Activated CD4-positive, alpha-beta T cell treated with anti-CD3 and anti-CD28 coated beads for 36 hours (primary cell): ENCODE results near the gene PPP4R3C. TPM values are rescaled to one million over a fixed set of nuclear protein-coding genes. Genes with fewer than 3 reads are reported as not detected.
A peak's percentile ranks its signal among the peaks of the same experiment; 100 is the strongest.
"Not testable (repeated sequence)": the region's sequence is repeated elsewhere in the genome, so short reads cannot be mapped to it uniquely, and the experiment has no call there.

ENCODE experiments used
- ATAC-seq: fragments of 200-7000 bp; cut with Tn5 transposase; one replicate; pipeline ENCODE4 v1.10.0; 2021; ENCODE audit warnings: mild to moderate bottlenecking, moderate library complexity
- CTCF ChIA-PET: fragments of 350-600 bp; sonication (Branson Sonifier 250); formaldehyde crosslinking; loops from one replicate; lab custom pipeline; 2021; ENCODE audit warnings: antibody characterized with exemption; lab: Charles Lee
- POLR2A ChIA-PET: fragments of 350-600 bp; sonication (Branson Sonifier 250); formaldehyde crosslinking; loops from one replicate; lab custom pipeline; 2021; ENCODE audit warnings: antibody characterized with exemption, inconsistent platforms; lab: Charles Lee
- DNase-seq: peaks from one replicate; pipeline ENCODE4 v3.0.0-alpha.2; 2020
- H3K27ac Mint-ChIP-seq: one replicate; pipeline ENCODE4 v1.8.0; 2021; ENCODE audit warnings: mixed read lengths
- H3K27me3 Mint-ChIP-seq: one replicate; pipeline ENCODE4 v1.8.0; 2021; ENCODE audit warnings: mixed read lengths
- H3K36me3 Mint-ChIP-seq: one replicate; pipeline ENCODE4 v1.8.0; 2021; ENCODE audit warnings: low read depth, mixed read lengths
- H3K4me1 Mint-ChIP-seq: one replicate; pipeline ENCODE4 v1.8.0; 2021; ENCODE audit warnings: mixed read lengths
- H3K4me3 Mint-ChIP-seq: one replicate; pipeline ENCODE4 v1.8.0; 2021; ENCODE audit warnings: mild to moderate bottlenecking, moderate library complexity, mixed read lengths
- H3K9me3 Mint-ChIP-seq: one replicate; pipeline ENCODE4 v1.8.0; 2021; ENCODE audit warnings: low read depth, mixed read lengths
- intact Hi-C, 2 experiments: fragments of 100-400 bp; cut with DNase I in 1 of 2; cut with micrococcal nuclease in 1 of 2; formaldehyde crosslinking; loops; one replicate each; pipeline versions ENCODE4 v1.14.2 to v1.15.1; 2022 to 2024; cut with DNase I, micrococcal nuclease
- total RNA-seq, 2 experiments: library from RNA; stranded (reverse); gene quantifications; one replicate each; pipeline ENCODE4 v1.2.3, GENCODE V29; 2021

Gene PPP4R3C
- total RNA-seq = not detected

DNA sequence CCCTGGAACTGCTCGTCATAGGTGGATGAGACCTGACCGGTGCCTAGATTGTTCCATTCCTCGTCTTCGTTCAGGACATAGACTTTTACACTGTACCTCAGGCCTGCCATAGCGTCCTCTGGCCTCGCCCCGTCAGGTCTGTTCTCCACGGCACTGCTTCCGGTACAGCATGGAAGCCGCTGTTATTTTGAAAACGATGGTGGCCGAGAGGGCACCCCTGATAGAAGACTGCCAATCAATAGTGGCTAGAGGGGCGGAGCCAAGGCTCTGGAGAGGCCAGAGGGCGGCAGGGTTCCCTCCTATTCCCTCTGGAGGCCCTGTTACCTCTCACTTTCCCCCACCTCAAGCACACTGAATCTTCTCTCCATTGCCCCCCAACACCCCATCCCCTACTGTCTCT lies at the start of gene PPP4R3C:
TSS of gene PPP4R3C (minus strand) at position 155 of the 400 bp plus-strand sequence. CDS start at position 110, 45 bp downstream.
- Mint-ChIP-seq H3K27me3 (no peaks in the 10 kb centered on the region), H3K9me3 (no peaks in the 10 kb centered on the region), H3K4me3 (no peak within 1 kb of the TSS), H3K36me3 (no peaks in the 10 kb centered on the region), H3K4me1 (no peaks in the 10 kb centered on the region), H3K27ac (no peak within 1 kb of the TSS)
- intact Hi-C loops = no loop called here
- CTCF ChIA-PET = no interaction called here
- POLR2A ChIA-PET = no interaction called here
- DNase-seq = no peak
- ATAC-seq = no peak

DNA sequence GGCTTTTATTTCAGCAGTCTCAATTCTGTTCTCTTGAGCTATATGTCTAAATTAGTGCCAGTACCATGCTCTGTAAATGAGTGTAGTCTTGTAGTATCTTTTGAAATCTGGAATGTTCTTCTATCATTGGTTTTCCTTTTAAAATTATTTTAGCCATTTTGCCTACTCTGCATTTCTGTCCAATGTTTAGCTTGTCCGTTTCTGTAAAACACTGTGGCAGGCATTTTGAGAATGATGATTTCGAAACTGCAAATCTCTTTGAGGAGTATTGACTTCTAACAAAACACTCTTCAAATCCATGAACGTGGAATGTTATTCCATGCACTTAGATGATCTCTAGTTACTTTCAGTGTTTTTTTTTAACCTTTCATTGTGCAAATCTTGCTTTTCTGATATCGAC lies 28.3 kb upstream of the PPP4R3C start:
- no peaks in the 10 kb centered on the region for H3K9me3 Mint-ChIP-seq
- no peaks in the 10 kb centered on the region for H3K27me3 Mint-ChIP-seq
- H3K36me3 Mint-ChIP-seq = no peaks in the 10 kb centered on the region
- DNase-seq (no peak), ATAC-seq (no peak)
- intact Hi-C loops = no loop called here
- H3K27ac Mint-ChIP-seq = no peak overlapping the region
- ChIA-PET POLR2A (no interaction called here), CTCF (no interaction called here)
- H3K4me1 Mint-ChIP-seq = no peaks in the 10 kb centered on the region
- H3K4me3 Mint-ChIP-seq = no peak overlapping the region

DNA sequence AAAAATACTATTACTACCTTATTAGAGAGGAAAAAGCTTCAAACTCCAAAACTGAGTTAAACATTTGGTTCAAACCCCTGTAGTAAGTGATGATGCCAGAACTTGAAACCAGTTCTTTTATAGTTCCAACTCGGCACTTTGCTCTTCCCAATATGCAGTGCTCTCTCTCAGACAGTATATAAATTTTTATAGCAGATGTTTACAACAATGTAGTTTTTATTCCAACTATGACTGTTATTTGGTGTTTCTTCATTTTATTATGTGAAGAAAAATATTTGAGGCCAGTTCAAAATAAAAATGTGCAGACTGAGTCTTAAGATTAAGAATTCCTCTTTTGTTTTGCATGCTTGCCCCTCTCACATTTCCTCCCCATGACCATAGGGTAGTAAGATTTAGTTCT lies 2.9 kb upstream of the PPP4R3C start:
- CTCF ChIA-PET = no interaction called here
- intact Hi-C loops = no loop called here
- H3K4me3 Mint-ChIP-seq = no peak overlapping the region
- H3K27me3 Mint-ChIP-seq = no peaks in the 10 kb centered on the region
- POLR2A ChIA-PET = no interaction called here
- no peak for DNase-seq
- H3K9me3 Mint-ChIP-seq = no peaks in the 10 kb centered on the region
- ATAC-seq = no peak
- H3K4me1 Mint-ChIP-seq = no peaks in the 10 kb centered on the region
- H3K27ac Mint-ChIP-seq = no peak overlapping the region
- H3K36me3 Mint-ChIP-seq = no peaks in the 10 kb centered on the region

DNA sequence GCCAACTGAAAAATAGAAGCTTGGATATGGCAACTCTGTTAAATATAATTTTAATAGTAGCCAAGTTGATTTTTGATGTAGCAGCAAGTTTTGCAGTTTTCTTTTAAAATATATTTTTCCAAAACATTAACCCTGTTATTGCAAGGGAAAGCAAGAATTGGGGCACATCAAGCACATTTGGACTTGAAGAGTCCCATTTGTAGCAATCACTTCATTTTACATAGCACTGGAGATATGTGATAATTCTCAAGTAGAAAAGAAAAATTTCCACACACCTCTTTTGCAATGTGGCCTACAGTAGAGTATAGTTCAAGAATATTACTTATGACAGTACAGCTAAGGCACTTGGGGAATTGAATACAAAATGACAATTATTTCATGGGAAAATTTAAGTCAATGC lies 1.9 kb upstream of the PPP4R3C start:
- H3K27me3 Mint-ChIP-seq = no peaks in the 10 kb centered on the region
- H3K4me3 Mint-ChIP-seq = no peak overlapping the region
- DNase-seq (no peak), ATAC-seq (no peak)
- no peaks in the 10 kb centered on the region for H3K9me3 Mint-ChIP-seq
- intact Hi-C loops = no loop called here
- no peaks in the 10 kb centered on the region for H3K4me1 Mint-ChIP-seq
- POLR2A ChIA-PET = no interaction called here
- no peaks in the 10 kb centered on the region for H3K36me3 Mint-ChIP-seq
- H3K27ac Mint-ChIP-seq = no peak overlapping the region
- CTCF ChIA-PET = no interaction called here

DNA sequence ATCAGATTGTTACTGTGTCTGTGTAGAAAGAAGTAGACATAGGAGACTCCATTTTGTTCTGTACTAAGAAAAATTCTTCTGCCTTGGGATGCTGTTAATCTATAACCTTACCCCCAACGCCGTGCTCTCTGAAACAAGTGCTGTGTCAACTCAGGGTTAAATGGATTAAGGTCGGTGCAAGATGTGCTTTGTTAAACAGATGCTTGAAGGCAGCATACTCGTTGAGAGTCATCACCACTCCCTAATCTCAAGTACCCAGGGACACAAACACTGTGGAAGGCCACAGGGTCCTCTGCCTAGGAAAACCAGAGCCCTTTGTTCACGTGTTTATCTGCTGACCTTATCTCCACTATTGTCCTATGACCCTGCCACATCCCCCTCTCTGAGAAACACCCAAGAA lies 4.0 kb downstream of the PPP4R3C start:
- H3K36me3 Mint-ChIP-seq, H3K27me3 Mint-ChIP-seq, H3K4me3 Mint-ChIP-seq, CTCF ChIA-PET, ATAC-seq, H3K27ac Mint-ChIP-seq, intact Hi-C loops, POLR2A ChIA-PET, H3K9me3 Mint-ChIP-seq, DNase-seq, H3K4me1 Mint-ChIP-seq: not testable (repeated sequence)

DNA sequence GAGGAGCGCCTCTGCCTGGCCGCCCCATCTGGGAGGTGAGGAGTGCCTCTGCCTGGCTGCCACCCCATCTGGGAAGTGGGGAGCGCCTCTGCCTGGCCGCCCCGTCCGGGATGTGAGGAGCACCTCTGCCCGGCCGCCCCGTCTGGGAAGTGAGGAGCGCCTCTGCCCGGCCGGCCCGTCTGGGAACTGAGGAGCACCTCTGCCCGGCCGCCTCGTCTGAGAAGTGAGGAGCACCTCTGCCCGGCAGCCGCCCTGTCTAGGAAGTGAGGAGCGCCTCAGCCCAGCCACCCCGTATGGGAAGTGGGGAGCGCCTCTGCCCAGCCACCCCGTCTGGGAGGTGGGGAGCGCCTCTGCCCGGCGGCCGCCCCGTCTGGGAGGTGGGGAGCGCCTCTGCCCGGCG lies 4.6 kb downstream of the PPP4R3C start:
- intact Hi-C loops, H3K4me3 Mint-ChIP-seq, ATAC-seq, H3K4me1 Mint-ChIP-seq, POLR2A ChIA-PET, H3K9me3 Mint-ChIP-seq, DNase-seq, CTCF ChIA-PET, H3K27me3 Mint-ChIP-seq, H3K27ac Mint-ChIP-seq, H3K36me3 Mint-ChIP-seq: not testable (repeated sequence)

DNA sequence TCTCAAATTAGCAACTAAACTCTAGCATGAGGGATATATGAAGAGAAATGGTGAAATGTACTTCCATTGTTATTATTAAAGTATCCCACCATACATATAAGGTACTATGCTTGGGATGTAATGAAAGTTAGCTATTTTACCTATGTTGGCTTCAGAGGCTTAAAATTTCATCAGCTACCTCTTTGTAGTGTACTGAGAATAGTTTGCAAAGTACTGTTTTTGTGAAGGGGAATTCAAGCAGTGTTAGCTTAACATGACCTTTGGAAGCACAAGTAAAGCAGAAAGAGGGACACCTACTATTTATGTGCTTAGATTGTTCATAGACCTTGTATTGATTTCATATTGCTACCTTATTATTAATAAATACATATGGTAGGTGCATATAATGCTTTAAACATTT lies 11.8 kb downstream of the PPP4R3C start:
- DNase-seq (no peak), ATAC-seq (no peak)
- Mint-ChIP-seq H3K27ac (no peak overlapping the region), H3K4me3 (no peak overlapping the region), H3K27me3 (no peaks in the 10 kb centered on the region), H3K36me3 (no peaks in the 10 kb centered on the region), H3K9me3 (no peaks in the 10 kb centered on the region), H3K4me1 (no peaks in the 10 kb centered on the region)
- ChIA-PET POLR2A (no interaction called here), CTCF (no interaction called here)
- intact Hi-C loops = no loop called here

DNA sequence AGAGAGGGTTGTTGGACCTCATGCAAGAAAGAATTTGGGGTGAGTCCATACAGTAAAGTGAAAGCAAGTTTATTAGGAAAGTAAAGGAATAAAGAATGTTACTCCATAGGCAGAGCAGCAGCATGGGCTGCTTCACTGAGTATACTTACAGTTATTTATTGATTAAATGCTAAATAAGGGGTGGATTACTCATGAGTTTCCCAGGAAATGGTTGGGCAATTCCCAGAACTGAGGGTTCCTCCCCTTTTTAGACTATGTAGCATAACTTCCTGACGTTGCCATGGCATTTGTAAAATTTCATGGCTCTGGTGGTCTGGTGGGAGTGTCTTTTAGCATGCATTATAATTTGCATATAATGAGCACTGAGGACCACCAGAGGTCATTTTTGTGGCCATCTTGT lies 16.7 kb downstream of the PPP4R3C start:
- no peaks in the 10 kb centered on the region for H3K27me3 Mint-ChIP-seq
- no peak for ATAC-seq
- ChIA-PET POLR2A (no interaction called here), CTCF (no interaction called here)
- no peak overlapping the region for H3K27ac Mint-ChIP-seq
- DNase-seq = no peak
- intact Hi-C loops = no loop called here
- H3K4me1 Mint-ChIP-seq = no peaks in the 10 kb centered on the region
- no peaks in the 10 kb centered on the region for H3K36me3 Mint-ChIP-seq
- no peaks in the 10 kb centered on the region for H3K9me3 Mint-ChIP-seq
- no peak overlapping the region for H3K4me3 Mint-ChIP-seq

DNA sequence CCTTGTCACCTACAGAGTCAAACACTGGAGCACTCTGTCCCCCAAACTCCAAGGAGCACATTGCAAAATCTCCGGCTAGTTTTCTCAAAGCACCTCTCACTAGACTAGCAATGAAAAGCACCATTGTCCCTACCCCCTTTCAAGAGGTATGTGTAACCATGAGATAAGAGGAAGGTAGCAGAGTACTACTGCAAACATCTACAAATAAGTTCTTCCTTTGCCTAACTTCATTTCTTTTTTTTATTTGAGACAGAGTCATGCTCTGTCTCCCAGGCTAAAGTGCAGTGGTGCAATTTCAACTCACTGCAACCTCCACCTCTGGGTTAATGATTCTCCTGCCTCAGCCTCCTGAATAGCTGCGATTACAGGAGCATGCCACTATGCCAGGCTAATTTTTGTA lies 17.7 kb downstream of the PPP4R3C start:
- CTCF ChIA-PET = no interaction called here
- no peaks in the 10 kb centered on the region for H3K36me3 Mint-ChIP-seq
- H3K27me3 Mint-ChIP-seq = no peaks in the 10 kb centered on the region
- no peak for DNase-seq
- H3K4me1 Mint-ChIP-seq = no peaks in the 10 kb centered on the region
- intact Hi-C loops = no loop called here
- no peaks in the 10 kb centered on the region for H3K9me3 Mint-ChIP-seq
- no peak overlapping the region for H3K27ac Mint-ChIP-seq
- no peak for ATAC-seq
- H3K4me3 Mint-ChIP-seq = no peak overlapping the region
- POLR2A ChIA-PET = no interaction called here

DNA sequence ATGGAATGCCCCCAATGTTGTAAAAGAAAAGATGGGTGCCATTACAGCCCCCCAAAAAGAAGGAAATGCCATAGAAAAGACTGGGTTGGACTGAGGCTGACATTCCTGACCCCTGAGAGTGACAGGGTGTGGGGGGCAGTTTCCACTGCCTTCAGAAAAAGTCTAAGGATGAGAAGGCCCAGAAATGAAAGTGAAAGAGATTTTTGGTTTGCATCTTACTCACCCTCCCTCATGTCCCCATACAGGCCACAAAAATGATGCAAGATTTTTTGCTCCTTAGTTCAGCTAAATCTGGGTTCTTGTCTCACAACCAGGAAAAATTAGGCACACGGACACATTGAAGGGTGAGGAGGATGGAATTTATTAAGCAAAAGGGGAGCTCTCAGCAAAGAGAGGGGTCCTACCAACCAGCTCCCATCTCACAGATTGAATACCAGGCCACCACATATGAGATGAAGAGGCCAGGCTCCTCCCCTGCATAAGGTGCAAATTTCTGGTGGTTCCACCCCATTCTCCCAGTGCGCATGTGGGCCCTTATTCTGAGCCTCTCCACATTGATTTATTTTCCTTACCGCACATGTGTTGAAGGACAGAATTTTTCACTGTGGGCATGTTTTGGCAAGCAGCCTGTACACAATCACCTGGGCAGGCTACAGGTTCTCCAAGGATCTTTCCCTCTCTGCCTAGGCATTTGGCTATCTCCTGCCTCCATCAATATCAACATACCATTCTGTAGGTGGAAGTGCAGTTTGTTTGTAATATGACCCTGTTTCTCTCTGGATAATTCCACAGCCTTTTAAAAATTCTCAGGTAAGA lies 18.8 kb downstream of the PPP4R3C start:
- Mint-ChIP-seq H3K27ac (peak overlapping the region; percentile 67), H3K4me3 (no peak overlapping the region), H3K27me3 (no peaks in the 10 kb centered on the region), H3K4me1 (no peaks in the 10 kb centered on the region), H3K36me3 (no peaks in the 10 kb centered on the region), H3K9me3 (no peaks in the 10 kb centered on the region)
- DNase-seq (no peak), ATAC-seq (peak; percentile 47)
- ChIA-PET CTCF (no interaction called here), POLR2A (no interaction called here)
- intact Hi-C loops = no loop called here

DNA sequence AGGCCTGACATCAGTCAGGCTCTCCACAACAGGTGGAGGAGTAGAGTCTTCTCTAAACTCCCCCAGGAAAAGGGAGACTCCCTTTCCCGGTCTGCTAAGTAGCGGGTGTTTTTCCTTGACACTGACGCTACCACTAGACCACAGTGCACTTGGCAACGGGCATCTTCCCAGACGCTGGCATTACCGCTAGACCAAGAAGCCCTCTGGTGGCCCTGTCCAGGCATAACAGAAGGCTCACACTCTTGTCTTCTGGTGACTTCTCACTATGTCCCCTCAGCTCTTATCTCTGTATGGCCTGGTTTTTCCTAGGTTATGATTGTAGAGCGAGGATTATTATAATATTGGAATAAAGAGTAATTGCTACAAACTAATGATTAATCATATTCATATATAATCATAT lies 20.7 kb downstream of the PPP4R3C start:
- H3K36me3 Mint-ChIP-seq, H3K4me3 Mint-ChIP-seq, POLR2A ChIA-PET, H3K27ac Mint-ChIP-seq, ATAC-seq, H3K4me1 Mint-ChIP-seq, DNase-seq, H3K27me3 Mint-ChIP-seq, H3K9me3 Mint-ChIP-seq, CTCF ChIA-PET, intact Hi-C loops: not testable (repeated sequence)

DNA sequence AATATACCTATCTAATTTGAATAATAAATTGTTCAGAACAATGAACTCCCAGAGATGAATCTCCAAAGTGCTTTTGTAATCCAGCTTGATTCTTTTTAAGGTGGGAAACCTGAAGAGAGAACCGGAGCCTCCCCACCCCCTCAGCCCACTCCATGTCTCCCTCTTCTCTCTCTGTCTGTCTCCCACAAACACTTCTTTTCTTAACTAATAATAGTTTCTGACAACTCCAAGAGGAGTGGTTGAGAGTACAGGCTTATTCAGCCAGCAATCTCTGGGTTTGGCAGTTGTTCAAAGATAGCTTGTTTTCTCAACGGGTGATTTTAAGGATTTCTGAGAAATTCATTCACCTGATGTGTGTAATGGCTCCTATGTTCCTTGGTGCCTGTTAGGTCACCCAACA lies 23.4 kb downstream of the PPP4R3C start:
- H3K4me3 Mint-ChIP-seq = no peak overlapping the region
- H3K36me3 Mint-ChIP-seq = no peaks in the 10 kb centered on the region
- no peak for DNase-seq
- no peak overlapping the region for H3K27ac Mint-ChIP-seq
- no peak for ATAC-seq
- ChIA-PET CTCF (no interaction called here), POLR2A (interaction anchor here (0.7 kb wide), 1 partner anchor 1778 kb away, joined by 3 read pairs; no protein-coding TSS in a partner anchor)
- H3K9me3 Mint-ChIP-seq = no peaks in the 10 kb centered on the region
- no peaks in the 10 kb centered on the region for H3K4me1 Mint-ChIP-seq
- intact Hi-C loops = no loop called here
- no peaks in the 10 kb centered on the region for H3K27me3 Mint-ChIP-seq
